Parathyroid adenoma (tissue), 2 donors: ENCODE measurements around the gene NLRP2B.
"Not testable (repeated sequence)": the region's sequence is repeated elsewhere in the genome, so short reads cannot be mapped to it uniquely, and the experiment has no call there.

ENCODE experiments used
- H2AFZ ChIP-seq: fragments of 300-600 bp; sonication (generic); one replicate; pipeline ENCODE4 v1.7.0; 2017; ENCODE audit warnings: antibody characterized with exemption, mild to moderate bottlenecking
- H3K27ac ChIP-seq: fragments of 300-600 bp; sonication (generic); one replicate; pipeline ENCODE4 v1.7.0; 2017
- H3K27me3 ChIP-seq: fragments of 300-600 bp; sonication (generic); one replicate; pipeline ENCODE4 v1.7.0; 2017; ENCODE audit warnings: low read length; ENCODE audit not compliant: control insufficient read depth, insufficient read depth
- H3K36me3 ChIP-seq: fragments of 300-600 bp; sonication (generic); one replicate; pipeline ENCODE4 v1.7.0; 2017; ENCODE audit warnings: low read length; ENCODE audit not compliant: control insufficient read depth, insufficient read depth
- H3K4me1 ChIP-seq: fragments of 300-600 bp; sonication (generic); one replicate; pipeline ENCODE4 v1.7.0; 2017; ENCODE audit warnings: control low read depth
- H3K4me2 ChIP-seq: fragments of 300-600 bp; sonication (generic); one replicate; pipeline ENCODE4 v1.7.0; 2017; ENCODE audit warnings: low read length
- H3K4me3 ChIP-seq: fragments of 300-600 bp; sonication (generic); one replicate; pipeline ENCODE4 v1.7.0; 2017; ENCODE audit warnings: low read depth, low read length
- H3K79me2 ChIP-seq: fragments of 300-600 bp; sonication (generic); one replicate; pipeline ENCODE4 v1.7.0; 2017; ENCODE audit warnings: control low read depth
- H3K9ac ChIP-seq: fragments of 300-600 bp; sonication (generic); one replicate; pipeline ENCODE4 v1.7.0; 2017; ENCODE audit warnings: mild to moderate bottlenecking
- H3K9me3 ChIP-seq: fragments of 300-600 bp; sonication (generic); one replicate; pipeline ENCODE4 v1.7.0; 2017; ENCODE audit warnings: low read length; ENCODE audit not compliant: control insufficient read depth
- TF ChIP-seq, protein P1 (sequence below): fragments of 300-600 bp; sonication (generic); IDR thresholded peaks from one replicate; pipeline ENCODE4 v1.7.0; 2017; ENCODE audit warnings: antibody characterized with exemption, mild to moderate bottlenecking
- donor health status: primary hyperparathyroidism.

Gene NLRP2B

DNA sequence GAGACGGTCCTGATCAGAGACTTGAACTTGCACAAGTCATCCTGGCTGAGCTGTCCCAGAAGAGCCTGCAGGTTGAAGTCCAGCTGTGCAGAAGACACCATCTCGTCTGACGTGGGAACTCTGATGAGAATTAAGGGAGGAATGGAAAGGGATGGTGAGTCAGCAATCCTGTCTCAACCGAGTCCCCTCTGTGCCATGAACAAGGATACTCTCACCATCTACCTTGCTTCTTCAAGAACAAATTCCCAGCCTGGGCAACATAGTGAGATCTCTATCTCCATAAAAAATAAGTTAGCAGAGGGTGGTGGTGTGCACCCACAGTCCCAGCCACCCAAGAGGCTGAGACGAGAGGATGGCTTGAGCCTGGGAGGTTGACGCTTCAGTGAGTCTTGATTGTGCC is at the start of gene NLRP2B:
Gene NLRP2B (minus strand): TSS at position 101 of the 400 bp plus-strand sequence.
- Histone ChIP-seq H3K4me3 (no peak within 1 kb of the TSS), H3K36me3 (no peaks in the 10 kb centered on the region), H3K9me3 (no peaks in the 10 kb centered on the region), H3K27me3 (no peaks in the 10 kb centered on the region), H2AFZ (no peak within 1 kb of the TSS), H3K4me2 (no peak within 1 kb of the TSS), H3K4me1 (no peaks in the 10 kb centered on the region), H3K9ac (no peak within 1 kb of the TSS), H3K79me2 (no peaks in the 10 kb centered on the region), H3K27ac (no peak within 1 kb of the TSS)
- TF ChIP-seq, protein P1, sequence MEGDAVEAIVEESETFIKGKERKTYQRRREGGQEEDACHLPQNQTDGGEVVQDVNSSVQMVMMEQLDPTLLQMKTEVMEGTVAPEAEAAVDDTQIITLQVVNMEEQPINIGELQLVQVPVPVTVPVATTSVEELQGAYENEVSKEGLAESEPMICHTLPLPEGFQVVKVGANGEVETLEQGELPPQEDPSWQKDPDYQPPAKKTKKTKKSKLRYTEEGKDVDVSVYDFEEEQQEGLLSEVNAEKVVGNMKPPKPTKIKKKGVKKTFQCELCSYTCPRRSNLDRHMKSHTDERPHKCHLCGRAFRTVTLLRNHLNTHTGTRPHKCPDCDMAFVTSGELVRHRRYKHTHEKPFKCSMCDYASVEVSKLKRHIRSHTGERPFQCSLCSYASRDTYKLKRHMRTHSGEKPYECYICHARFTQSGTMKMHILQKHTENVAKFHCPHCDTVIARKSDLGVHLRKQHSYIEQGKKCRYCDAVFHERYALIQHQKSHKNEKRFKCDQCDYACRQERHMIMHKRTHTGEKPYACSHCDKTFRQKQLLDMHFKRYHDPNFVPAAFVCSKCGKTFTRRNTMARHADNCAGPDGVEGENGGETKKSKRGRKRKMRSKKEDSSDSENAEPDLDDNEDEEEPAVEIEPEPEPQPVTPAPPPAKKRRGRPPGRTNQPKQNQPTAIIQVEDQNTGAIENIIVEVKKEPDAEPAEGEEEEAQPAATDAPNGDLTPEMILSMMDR: no peak

DNA sequence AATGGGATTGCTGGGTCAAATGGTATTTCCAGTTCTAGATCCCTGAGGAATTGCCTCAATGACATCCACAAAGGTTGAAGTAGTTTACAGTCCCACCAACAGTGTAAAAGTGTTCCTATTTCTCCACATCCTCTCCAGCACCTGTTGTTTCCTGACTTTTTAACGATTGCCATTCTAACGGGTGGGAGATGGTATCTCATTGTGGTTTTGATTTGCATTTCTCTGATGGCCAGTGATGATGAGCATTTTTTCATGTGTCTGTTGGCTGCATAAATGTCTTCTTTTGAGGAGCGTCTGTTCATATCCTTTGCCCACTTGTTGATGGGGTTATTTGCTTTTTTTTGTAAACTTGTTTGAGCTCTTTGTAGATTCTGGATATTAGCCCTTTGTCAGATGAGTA is 45.9 kb upstream of the NLRP2B start:
- not testable (repeated sequence) for H3K27ac ChIP-seq, H3K79me2 ChIP-seq

DNA sequence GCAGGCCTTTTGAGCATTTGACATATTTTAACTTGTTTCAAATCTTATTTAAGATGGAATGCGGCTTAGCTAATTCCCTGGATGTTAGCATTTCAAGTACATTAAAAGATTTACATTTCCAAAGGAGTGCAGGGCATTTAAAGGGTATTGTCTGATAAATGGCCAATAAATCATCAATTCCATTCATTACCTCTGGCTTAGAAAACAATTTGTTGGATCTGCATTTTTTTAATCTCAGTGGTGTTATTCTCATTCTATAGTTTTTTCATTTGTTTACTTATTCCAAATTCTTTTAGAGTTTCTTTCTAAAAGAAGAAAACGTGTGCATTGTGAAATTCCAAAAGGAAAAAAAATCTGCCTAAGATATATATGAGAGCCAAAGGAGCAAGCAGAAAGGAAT is 1.3 kb upstream of the NLRP2B start:
- TF ChIP-seq, protein P1: no peak
- Histone ChIP-seq H3K4me2 (no peak overlapping the region), H3K9me3 (no peaks in the 10 kb centered on the region), H3K79me2 (no peaks in the 10 kb centered on the region), H3K27me3 (no peaks in the 10 kb centered on the region), H3K4me1 (no peaks in the 10 kb centered on the region), H2AFZ (no peak overlapping the region), H3K27ac (no peak overlapping the region), H3K4me3 (no peak overlapping the region), H3K9ac (no peak overlapping the region), H3K36me3 (no peaks in the 10 kb centered on the region)

More for the DNA sequence above, 45.9 kb upstream of the NLRP2B start:
- not testable (repeated sequence) for H3K27me3 ChIP-seq, H3K4me1 ChIP-seq, H3K36me3 ChIP-seq, H2AFZ ChIP-seq, H3K4me3 ChIP-seq, H3K9ac ChIP-seq, H3K4me2 ChIP-seq, H3K9me3 ChIP-seq

DNA sequence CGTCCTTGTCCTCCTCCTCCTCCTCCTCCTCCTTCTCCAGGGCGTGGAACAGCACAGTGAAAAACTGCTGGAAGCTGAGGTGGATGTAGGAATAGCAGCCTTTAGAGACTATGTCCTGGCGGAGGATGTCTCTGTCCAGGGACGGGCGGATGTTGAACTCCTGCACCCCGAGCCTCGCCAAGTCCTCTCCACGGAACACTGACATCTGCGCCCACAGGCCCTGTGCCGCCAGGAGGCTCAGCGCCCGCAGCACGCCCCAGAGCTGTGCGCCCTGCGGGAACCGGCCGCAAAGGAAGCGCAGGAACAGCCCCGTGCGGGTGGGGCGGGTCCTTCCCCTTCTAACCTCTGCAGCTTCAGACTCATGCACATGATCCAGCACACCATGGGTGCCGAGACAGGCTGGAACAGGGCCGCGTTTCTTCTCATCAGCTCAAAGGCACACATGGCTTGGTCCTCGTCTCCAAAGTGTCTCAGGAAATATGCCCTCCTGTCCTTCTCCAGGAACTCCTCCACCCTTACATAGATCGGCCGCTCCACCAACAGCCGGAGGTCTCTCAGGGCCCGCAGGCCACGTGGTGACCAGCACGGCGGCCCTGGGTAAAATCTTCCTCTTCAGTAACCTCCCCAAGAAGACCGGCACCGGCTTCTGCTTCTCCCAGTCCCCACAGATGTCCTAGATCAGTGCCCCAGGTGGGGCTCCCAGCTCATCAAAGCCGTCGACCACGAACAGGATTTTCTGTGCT is 1.2 kb downstream of the NLRP2B start:
- H3K9me3 ChIP-seq: no peaks in the 10 kb centered on the region
- TF ChIP-seq, protein P1: no peak
- no peaks in the 10 kb centered on the region for H3K79me2 ChIP-seq
- no peak overlapping the region for H3K27ac ChIP-seq
- no peaks in the 10 kb centered on the region for H3K27me3 ChIP-seq
- no peaks in the 10 kb centered on the region for H3K4me1 ChIP-seq
- no peak overlapping the region for H3K9ac ChIP-seq
- no peaks in the 10 kb centered on the region for H3K36me3 ChIP-seq
- H3K4me3 ChIP-seq: no peak overlapping the region
- H2AFZ ChIP-seq: no peak overlapping the region
- no peak overlapping the region for H3K4me2 ChIP-seq

DNA sequence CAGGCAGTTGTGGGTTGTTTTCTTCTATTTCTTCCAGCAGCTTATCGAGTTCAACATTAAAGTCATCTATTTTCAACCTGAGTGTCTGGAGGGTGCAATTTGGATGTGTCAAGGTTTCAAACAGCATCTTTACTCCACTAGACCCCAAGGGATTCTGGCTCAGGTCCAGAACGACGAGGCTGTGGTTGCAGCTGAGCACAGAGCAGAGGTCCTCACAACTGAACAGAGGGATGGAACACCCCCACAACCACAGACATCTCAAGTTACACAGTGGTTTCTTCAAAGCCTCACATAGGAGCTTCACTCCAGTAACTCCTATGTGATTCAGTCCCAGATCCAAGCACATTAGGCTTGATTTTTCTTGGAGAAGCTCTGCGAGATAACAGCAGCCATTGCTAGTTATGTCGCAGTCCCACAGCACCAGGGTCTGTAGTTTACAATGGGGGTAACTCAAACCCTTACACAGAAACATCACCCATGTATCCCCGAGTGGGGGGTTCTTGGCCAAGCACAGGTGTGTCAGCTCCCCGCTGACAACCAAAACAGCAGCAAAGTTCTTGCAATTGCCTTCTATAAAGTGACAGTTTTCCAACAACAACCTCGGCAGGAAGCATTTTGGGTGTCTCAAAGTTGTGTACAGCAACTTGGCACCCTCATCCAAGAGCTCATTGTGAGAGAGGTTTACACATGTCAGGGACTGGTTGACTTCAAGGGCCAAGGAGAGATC is 2.8 kb downstream of the NLRP2B start:
- no peak overlapping the region for H3K27ac ChIP-seq
- no peaks in the 10 kb centered on the region for H3K36me3 ChIP-seq
- TF ChIP-seq, protein P1: no peak

More for the DNA sequence above, 2.8 kb downstream of the NLRP2B start:
- Histone ChIP-seq H3K4me2 (no peak overlapping the region), H2AFZ (no peak overlapping the region), H3K9ac (no peak overlapping the region), H3K9me3 (no peaks in the 10 kb centered on the region), H3K27me3 (no peaks in the 10 kb centered on the region), H3K79me2 (no peaks in the 10 kb centered on the region), H3K4me3 (no peak overlapping the region), H3K4me1 (no peaks in the 10 kb centered on the region)
